NCI-H128 (cell line): Measurements from ENCODE around the gene MUC4.
"Not testable (repeated sequence)": the region's sequence is repeated elsewhere in the genome, so short reads cannot be mapped to it uniquely, and the experiment has no call there.

Source experiments
- DNase-seq: peaks from one replicate; lab custom pipeline; 2025; ENCODE audit not compliant: unreplicated experiment; lab: John Stamatoyannopoulos, UW

The MUC4 gene

DNA sequence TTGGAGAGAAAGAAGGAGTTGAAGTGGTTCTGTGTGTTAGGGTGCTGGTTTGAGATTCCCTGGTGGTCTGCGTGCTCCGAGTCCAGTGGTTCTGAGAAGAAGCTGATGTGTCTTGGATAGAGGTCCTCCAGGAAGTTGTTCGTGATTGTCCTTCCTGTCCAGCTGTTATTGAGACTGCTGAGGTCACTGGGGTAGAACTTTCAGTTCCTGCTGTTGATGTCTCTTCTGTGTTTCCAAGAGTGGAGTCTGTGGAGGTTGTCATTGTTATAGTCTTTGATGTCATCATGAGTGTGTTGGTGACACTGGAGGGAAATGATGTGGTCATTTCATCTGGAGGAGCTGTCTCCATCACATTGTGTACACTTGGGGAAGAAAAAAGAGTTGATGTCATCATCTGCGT lies 20.8 kb downstream of the MUC4 start:
- DNase-seq = no peak

DNA sequence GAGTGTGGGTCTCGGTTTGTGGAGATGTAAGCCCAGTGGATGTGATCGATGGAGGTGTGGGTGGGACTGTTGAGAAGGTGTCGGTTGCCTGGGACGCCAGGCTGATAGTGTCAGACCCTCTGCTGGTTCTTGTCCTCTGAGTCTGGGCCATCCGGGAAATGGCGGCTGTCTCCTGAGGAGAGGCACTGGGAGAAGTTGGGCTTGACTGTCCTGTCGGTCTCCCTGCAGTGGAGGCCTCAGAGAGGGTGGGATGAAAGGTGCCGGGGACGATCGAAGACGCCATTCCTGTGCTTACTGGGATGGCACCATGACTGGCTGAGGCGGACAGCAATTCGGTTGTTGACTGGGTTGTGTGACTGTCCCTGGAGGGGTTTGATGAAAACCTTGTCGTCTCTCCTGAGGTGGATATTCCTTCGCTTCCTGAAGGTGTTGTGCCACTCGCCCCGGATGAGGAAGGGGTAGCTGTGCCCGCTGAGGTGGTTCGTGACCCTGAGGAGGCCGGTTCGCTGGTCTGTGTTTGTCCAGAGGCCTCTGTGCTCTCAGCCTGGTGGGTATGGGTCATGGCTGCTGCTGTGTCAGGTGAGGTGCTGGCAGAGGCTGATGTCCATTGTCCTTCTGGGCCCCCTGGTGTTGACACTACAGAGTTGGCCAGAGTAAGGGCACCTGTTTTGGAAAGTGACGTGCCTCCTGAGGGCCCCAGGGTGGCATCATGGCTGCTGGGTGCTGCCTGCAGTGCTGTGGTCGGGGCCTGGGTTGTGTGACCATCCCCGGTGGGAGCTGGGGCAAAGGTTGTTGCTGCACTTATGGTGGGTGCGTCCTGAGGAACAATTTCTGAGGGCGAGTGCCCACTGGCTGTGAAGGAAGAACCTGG lies 22.8 kb downstream of the MUC4 start:
- no peak for DNase-seq

DNA sequence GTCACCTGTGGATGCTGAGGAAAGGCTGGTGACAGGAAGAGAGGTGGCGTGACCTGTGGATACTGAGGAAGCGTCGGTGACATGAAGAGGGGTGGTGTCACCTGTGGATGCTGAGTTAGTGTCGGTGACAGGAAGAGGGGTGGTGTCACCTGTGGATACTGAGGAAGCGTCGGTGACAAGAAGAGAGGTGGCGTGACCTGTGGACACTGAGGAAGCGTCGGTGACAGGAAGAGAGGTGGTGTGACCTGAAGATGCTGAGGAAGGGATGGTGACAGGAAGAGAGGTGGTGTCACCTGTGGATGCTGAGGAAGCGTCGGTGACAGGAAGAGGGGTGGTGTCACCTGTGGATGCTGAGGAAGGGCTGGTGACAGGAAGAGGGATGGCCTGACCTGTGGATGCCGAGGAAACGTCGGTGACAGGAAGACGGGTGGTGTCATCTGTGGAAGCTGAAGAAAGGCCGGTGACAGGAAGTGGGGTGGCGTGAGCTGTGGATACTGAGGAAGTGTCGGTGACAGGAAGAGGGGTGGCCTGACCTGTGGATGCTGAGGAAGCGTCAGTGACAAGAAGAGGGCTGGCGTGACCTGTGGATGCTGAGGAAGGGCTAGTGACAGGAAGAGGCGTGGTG lies 25.8 kb downstream of the MUC4 start:
- not testable (repeated sequence) for DNase-seq

- DNase-seq = not testable (repeated sequence)
These were observed 27.7 kb downstream of the MUC4 start for GRCh38 chr3:195784031-195784430.

- DNase-seq = not testable (repeated sequence)
These were observed 30.5 kb downstream of the MUC4 start for GRCh38 chr3:195781236-195781635.

GRCh38 chr3:195777975-195778374 lies 33.8 kb downstream of the MUC4 start:
- DNase-seq = no peak

DNA sequence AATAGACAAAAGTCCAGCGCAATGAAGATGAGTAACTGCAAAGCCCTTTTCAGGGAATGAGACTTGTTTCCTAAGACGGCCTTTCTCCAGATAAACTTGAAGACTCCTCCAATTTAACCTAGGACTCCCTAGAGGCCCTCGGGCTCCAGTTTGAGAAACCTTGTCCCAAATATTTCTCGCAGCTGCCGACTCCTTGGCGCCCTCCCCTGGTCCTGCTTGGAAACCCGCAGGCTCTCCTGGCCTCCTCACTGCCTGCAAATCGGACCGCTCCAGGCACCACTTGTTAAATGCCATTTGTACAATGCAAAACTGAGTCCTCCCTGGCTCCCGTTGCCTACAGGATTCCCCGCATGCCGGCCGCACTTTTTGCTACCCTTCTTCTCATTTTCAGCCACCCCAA lies 36.8 kb downstream of the MUC4 start:
- no peak for DNase-seq

DNA sequence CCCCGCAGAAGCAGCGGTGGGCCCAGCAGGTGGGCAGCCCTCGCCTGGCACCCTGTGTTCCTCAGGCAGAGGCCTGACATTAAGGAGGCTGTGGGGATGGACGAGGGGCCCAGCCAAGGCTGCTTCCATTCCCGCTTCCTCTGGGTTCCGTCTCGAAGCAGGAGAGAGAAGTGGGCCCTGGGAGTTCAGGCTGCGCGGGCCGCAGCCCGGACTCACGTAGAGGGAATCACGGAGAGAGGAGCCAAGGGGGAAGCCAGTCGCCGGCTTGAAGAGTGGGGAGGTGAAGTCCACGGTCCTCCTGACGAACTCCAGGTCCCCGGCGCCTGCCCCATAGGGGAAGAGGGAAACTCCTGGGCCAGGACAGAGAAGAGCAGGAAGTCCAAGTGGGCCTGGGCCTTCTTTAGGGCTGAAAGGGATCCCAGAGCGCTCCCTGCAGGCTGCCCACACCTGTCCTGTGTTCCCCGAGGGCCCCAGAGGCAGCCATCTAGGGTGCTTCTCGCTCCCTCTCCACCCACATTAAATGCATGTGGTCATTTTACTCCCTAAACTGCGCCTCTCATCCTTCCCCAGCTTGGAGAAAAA lies 37.7 kb downstream of the MUC4 start:
- DNase-seq = no peak

- DNase-seq = no peak
These were observed 40.0 kb downstream of the MUC4 start for GRCh38 chr3:195771646-195772300.

GRCh38 chr3:195770841-195771645 lies 40.7 kb downstream of the MUC4 start:
- not testable (repeated sequence) for DNase-seq

- DNase-seq = no peak
These were observed 41.5 kb downstream of the MUC4 start for GRCh38 chr3:195770081-195770840.

- DNase-seq = no peak
These were observed 42.2 kb downstream of the MUC4 start for GRCh38 chr3:195769551-195769950.

DNA sequence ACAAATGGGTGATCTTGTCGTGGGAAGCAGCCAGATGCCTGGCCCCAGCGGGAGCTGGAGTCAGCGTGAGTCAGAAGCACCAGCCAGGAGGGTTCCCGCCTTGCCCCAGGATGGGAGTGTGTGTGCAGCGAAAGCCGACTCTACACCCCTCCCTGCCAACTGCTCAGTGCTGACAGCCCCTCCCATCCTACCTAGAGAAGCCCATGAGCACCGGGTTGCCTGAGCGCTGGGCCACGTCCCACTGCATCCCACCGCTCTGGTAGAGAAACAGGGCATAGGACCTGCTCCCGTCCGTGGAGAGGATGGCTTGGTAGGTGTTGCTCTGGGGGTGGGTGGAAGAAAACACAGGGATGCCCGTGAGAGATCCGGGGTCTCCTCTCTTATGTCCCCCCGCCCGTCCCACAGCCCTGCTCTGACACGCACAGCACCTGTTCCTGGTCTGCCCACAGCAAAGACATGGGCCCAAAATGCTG lies 42.9 kb downstream of the MUC4 start:
- DNase-seq = no peak

DNA sequence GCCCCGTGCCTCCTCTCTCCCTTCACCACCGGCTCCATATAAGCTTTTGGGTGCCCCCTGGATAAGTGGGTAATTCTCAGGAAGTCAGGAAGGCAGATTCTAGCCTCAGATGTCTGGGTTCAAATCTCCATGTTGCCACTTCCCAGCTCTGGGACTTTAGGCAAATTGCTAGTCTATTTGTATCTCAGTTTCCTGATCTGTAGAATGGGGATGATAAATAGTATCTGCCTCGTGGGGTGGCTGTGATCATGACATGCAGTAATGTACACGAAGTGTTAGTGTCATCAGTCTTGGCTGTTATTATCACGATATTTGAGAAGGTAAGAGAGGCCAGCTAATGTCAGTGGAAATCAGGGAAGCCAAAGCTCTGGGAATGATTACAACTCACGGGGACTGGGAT lies 43.3 kb downstream of the MUC4 start:
- DNase-seq = no peak

DNA sequence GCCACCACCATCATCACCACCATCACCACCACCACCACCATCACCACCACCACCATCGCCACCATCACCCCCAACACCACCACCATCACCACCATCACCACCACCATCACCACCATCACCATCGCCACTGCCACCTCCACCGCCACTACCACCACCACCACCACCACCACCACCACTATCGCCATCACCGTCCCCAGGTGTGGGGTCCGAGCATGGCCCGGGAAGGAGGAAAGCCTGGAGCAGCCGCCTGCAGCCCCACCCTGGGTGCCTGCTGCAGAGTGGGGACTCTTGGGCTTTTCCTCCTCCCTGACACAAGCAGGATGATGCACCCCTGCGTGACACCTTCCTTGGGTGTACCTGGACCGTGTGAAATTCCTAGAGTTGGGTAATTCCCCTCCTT lies 43.9 kb downstream of the MUC4 start:
- DNase-seq = no peak

DNA sequence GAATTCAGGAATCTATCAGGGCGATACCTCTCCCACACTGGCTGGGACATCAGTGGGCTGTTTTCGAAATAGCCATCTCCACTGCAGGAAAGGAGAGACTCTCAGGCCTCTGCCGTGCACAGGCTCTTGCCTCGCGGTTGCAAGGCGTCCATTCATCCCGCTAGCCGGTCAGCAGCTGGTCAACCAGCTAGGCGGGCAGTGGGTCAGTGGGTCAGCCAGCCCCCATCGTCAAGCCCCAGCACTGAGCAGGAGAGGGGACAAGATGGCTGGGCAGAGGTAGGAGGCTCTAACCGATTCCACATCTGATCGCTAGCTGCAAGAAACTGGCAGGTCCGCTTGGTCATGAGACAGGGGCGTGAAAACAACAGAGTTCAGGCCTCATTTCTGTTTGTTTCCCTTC lies 45.1 kb downstream of the MUC4 start:
- DNase-seq = no peak

- DNase-seq = no peak
These were observed 46.6 kb downstream of the MUC4 start for GRCh38 chr3:195764961-195765706.

- DNase-seq = no peak
These were observed 47.6 kb downstream of the MUC4 start for GRCh38 chr3:195763843-195764825.
